Measurements from ENCODE around the gene CERS5.

DNA sequence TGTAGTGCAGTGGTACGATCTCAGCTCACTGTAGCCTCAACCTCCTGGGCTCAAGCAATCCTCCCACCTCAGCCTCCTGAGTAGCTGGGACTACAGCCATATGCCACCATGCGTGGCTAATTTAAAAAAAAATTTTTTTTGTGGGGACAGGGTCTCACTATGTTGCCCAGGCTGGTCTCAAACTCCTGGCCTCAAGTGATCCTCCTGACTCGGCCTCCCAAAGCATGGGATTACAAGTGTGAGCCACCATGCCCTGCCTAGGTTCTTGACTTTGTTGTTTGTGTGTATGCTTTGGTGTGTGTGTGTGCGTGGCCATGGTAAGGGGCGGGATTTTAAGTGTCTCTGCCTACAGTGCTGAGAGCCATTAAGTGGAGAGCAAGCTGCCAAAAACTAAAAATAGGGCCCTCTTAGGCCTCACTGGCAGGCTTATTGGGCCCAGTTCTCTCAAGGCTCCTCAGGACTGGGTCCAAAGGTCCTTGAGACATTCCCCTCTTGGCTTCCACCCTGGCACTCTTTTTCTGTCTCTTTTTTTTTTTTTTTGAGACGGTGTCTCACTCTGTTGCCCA, 50.0 kb downstream of the CERS5 start:
- no peak for TF ChIP-seq POLR2A (IDR thresholded peaks at IDR 0.05; ENCODE audit: low read length)
- TF ChIP-seq GATA1 (IDR thresholded peaks at IDR 0.05; ENCODE audit: low read depth, low read length): no peak
